ENCODE measurements around the gene BASP1.
"Not testable (repeated sequence)": the region's sequence is repeated elsewhere in the genome, so short reads cannot be mapped to it uniquely, and the experiment has no call there.

BASP1 gene

GRCh38 chr5:17289681-17290539, 72.5 kb downstream of the BASP1 start:
- DNase-seq (ENCODE audit: low read depth in 2 of 2), result no peak

GRCh38 chr5:17290540-17290974, 73.1 kb downstream of the BASP1 start:
- no peak for DNase-seq (ENCODE audit: low read depth in 2 of 2)

GRCh38 chr5:17292434-17293015, 75.1 kb downstream of the BASP1 start:
- DNase-seq (ENCODE audit: low read depth in 2 of 2), result no peak

GRCh38 chr5:17294639-17295311, 77.3 kb downstream of the BASP1 start:
- no peak for DNase-seq (ENCODE audit: low read depth in 2 of 2)

GRCh38 chr5:17295671-17296070, 78.2 kb downstream of the BASP1 start:
- no peak for DNase-seq (ENCODE audit: low read depth in 2 of 2)

- DNase-seq (ENCODE audit: low read depth in 2 of 2), result no peak
Measured at GRCh38 chr5:17302106-17302505, 84.7 kb downstream of the BASP1 start.

GRCh38 chr5:17302604-17303003, 85.2 kb downstream of the BASP1 start:
- no peak for DNase-seq (ENCODE audit: low read depth in 2 of 2)

- DNase-seq (ENCODE audit: low read depth in 2 of 2), result no peak
Measured at GRCh38 chr5:17304282-17304681, 86.9 kb downstream of the BASP1 start.

GRCh38 chr5:17305017-17305416, 87.6 kb downstream of the BASP1 start:
- DNase-seq (ENCODE audit: low read depth in 2 of 2), result no peak

- no peak for DNase-seq (ENCODE audit: low read depth in 2 of 2)
Measured at GRCh38 chr5:17305964-17306725, 88.7 kb downstream of the BASP1 start.

GRCh38 chr5:17306726-17307091, 89.3 kb downstream of the BASP1 start:
- DNase-seq (ENCODE audit: low read depth in 2 of 2), result no peak

GRCh38 chr5:17307440-17307839, 90.0 kb downstream of the BASP1 start:
- DNase-seq (ENCODE audit: low read depth in 2 of 2), result not testable (repeated sequence)

GRCh38 chr5:17308326-17309065, 91.1 kb downstream of the BASP1 start:
- DNase-seq (ENCODE audit: low read depth in 2 of 2), result no peak

- no peak for DNase-seq (ENCODE audit: low read depth in 2 of 2)
Measured at GRCh38 chr5:17309462-17309861, 92.0 kb downstream of the BASP1 start.

GRCh38 chr5:17310502-17310901, 93.1 kb downstream of the BASP1 start:
- not testable (repeated sequence) for DNase-seq (ENCODE audit: low read depth in 2 of 2)

- DNase-seq (ENCODE audit: low read depth in 2 of 2), result not testable (repeated sequence)
Measured at GRCh38 chr5:17311811-17312210, 94.4 kb downstream of the BASP1 start.

GRCh38 chr5:17312358-17312757, 94.9 kb downstream of the BASP1 start:
- DNase-seq (ENCODE audit: low read depth in 2 of 2), result no peak

- no peak for DNase-seq (ENCODE audit: low read depth in 2 of 2)
Measured at GRCh38 chr5:17314907-17315471, 97.6 kb downstream of the BASP1 start.

GRCh38 chr5:17315710-17316221, 98.3 kb downstream of the BASP1 start:
- no peak for DNase-seq (ENCODE audit: low read depth in 2 of 2)

- no peak for DNase-seq (ENCODE audit: low read depth in 2 of 2)
Measured at GRCh38 chr5:17316970-17317459, 99.6 kb downstream of the BASP1 start.

- no peak for DNase-seq (ENCODE audit: low read depth in 2 of 2)
Measured at GRCh38 chr5:17317473-17317872, 100.0 kb downstream of the BASP1 start.
